HCT116 (cell line): Measurements from ENCODE around the gene GNAS-AS1. TPM values are rescaled to one million over a fixed set of nuclear protein-coding genes. Genes with fewer than 3 reads are reported as not detected.

ENCODE experiments used
- ATAC-seq: fragments of 200-7000 bp; cut with Tn5 transposase; 2 replicates; pipeline ENCODE4 v1.9.1; 2020; ENCODE audit warnings: mild to moderate bottlenecking, moderate library complexity
- BruUV-seq: library from RNA; stranded (reverse); fragments of 400-500 nt; replicated peaks from 2 replicates; lab custom pipeline; 2021; lab: Mats Ljungman, UMichigan
- CTCF ChIA-PET: fragments of 300-600 bp; sonication (Branson Sonifier 250); formaldehyde crosslinking; loops from one replicate; lab custom pipeline; 2021; ENCODE audit warnings: antibody characterized with exemption; lab: Charles Lee
- POLR2A ChIA-PET: fragments of 300-600, 350-600 bp; sonication (Branson Sonifier 250); formaldehyde crosslinking; loops from one replicate; lab custom pipeline; 2021; ENCODE audit warnings: antibody characterized with exemption; lab: Charles Lee
- RAD21 ChIA-PET, 2 experiments: fragments of 300-600 bp; sonication (Branson Sonifier 250); formaldehyde crosslinking; loops; one replicate each; lab custom pipeline; 2023; ENCODE audit warnings: low total read pairs in 2 of 2; ENCODE audit not compliant: uncharacterized antibody in 2 of 2, unreplicated experiment in 2 of 2, low non-redundant PET in 1 of 2; lab: Charles Lee
- DNase-seq: peaks from one replicate; pipeline ENCODE4 v3.0.0-alpha.2; 2010; ENCODE audit warnings: low read depth, low spot score
- H2AFZ ChIP-seq: fragments of 200-600 bp; shearing (Covaris generic), sonication (generic); 2 replicates; pipeline ENCODE4 v1.6.1; 2017; ENCODE audit warnings: low read depth, mixed run types, mixed read lengths, antibody characterized with exemption, low read length; ENCODE audit not compliant: poor library complexity, severe bottlenecking
- H3K27ac ChIP-seq: 2 replicates; pipeline ENCODE4 v1.5.1; 2012; ENCODE audit warnings: low read depth, low read length
- H3K27me3 ChIP-seq: fragments of 200-600 bp; sonication (generic); 2 replicates; pipeline ENCODE4 v1.6.1; 2016; ENCODE audit warnings: mixed run types, low read length, mixed read lengths; ENCODE audit not compliant: insufficient read depth
- H3K36me3 ChIP-seq, 2 experiments: fragments of 200-500 bp in 1 of 2; fragments of 200-600 bp in 1 of 2; sonication (Bioruptor generic) in 1 of 2; sonication (generic) in 1 of 2; 2 replicates each; pipeline versions ENCODE4 v1.5.1 to v1.6.1; 2014 to 2016; ENCODE audit warnings: low read length in 2 of 2, inconsistent platforms in 1 of 2, mixed read lengths in 1 of 2, mixed run types in 1 of 2; ENCODE audit not compliant: insufficient read depth in 2 of 2, control insufficient read depth in 1 of 2
- H3K4me1 ChIP-seq, 2 experiments: fragments of 200-600 bp in 1 of 2; sonication (generic) in 1 of 2; 2 replicates each; pipeline versions ENCODE4 v1.5.1 to v1.6.1; 2012 to 2017; ENCODE audit warnings: low read length in 2 of 2, inconsistent platforms in 1 of 2, mild to moderate bottlenecking in 1 of 2, mixed read lengths in 1 of 2, mixed run types in 1 of 2, moderate library complexity in 1 of 2; ENCODE audit not compliant: insufficient read depth in 2 of 2, control insufficient read depth in 1 of 2
- H3K4me2 ChIP-seq: fragments of 200-600 bp; sonication (generic); 2 replicates; pipeline ENCODE4 v1.6.1; 2017; ENCODE audit warnings: mixed run types, low read length, mixed read lengths
- H3K4me3 ChIP-seq, 2 experiments: fragments of 200-600 bp in 1 of 2; sonication (generic) in 1 of 2; replicated peaks in 1 of 2; 2 replicates each; pipeline ENCODE4 v1.5.1; 2011 to 2016; ENCODE audit warnings: low read length in 2 of 2, control low read depth in 1 of 2, low read depth in 1 of 2, mild to moderate bottlenecking in 1 of 2, mixed read lengths in 1 of 2, mixed run types in 1 of 2
- H3K79me2 ChIP-seq: fragments of 200-600 bp; sonication (generic); 2 replicates; pipeline ENCODE4 v1.6.1; 2017; ENCODE audit warnings: mild to moderate bottlenecking, mixed run types, low read length, moderate library complexity, mixed read lengths; ENCODE audit not compliant: insufficient read depth
- H3K9ac ChIP-seq: fragments of 200-600 bp; sonication (generic); 2 replicates; pipeline ENCODE4 v1.6.1; 2016; ENCODE audit warnings: low read length, mixed read lengths
- H3K9me2 ChIP-seq: fragments of 200-600 bp; sonication (generic), shearing (Covaris generic); 2 replicates; pipeline ENCODE4 v1.6.1; 2017; ENCODE audit warnings: mixed run types, mild to moderate bottlenecking, moderate library complexity; ENCODE audit not compliant: insufficient read depth
- H3K9me3 ChIP-seq, 2 experiments: fragments of 200-500 bp in 1 of 2; fragments of 200-600 bp in 1 of 2; sonication (Bioruptor generic) in 1 of 2; sonication (generic) in 1 of 2; 2 replicates each; pipeline ENCODE4 v1.6.1; 2014 to 2017; ENCODE audit warnings: low read length in 2 of 2, mixed read lengths in 2 of 2, inconsistent platforms in 1 of 2, low read depth in 1 of 2, mild to moderate bottlenecking in 1 of 2, mixed run types in 1 of 2, moderate library complexity in 1 of 2; ENCODE audit not compliant: control insufficient read depth in 1 of 2, insufficient read depth in 1 of 2
- H4K20me1 ChIP-seq: fragments of 200-600 bp; sonication (generic), shearing (Covaris generic); 2 replicates; pipeline ENCODE4 v1.6.1; 2017; ENCODE audit warnings: mixed run types, mild to moderate bottlenecking, moderate library complexity; ENCODE audit not compliant: insufficient read depth
- CBX3 ChIP-seq: IDR thresholded peaks from 2 replicates; pipeline ENCODE4 v1.6.1; 2012; ENCODE audit warnings: low read depth
- CEBPB ChIP-seq: IDR thresholded peaks from 2 replicates; pipeline ENCODE4 v1.6.1; 2012; ENCODE audit warnings: low read depth
- EGR1 ChIP-seq: IDR thresholded peaks from 2 replicates; pipeline ENCODE4 v1.6.1; 2012; ENCODE audit warnings: low read depth
- ELF1 ChIP-seq: IDR thresholded peaks from 2 replicates; pipeline ENCODE4 v1.6.1; 2012; ENCODE audit warnings: low read depth, borderline replicate concordance
- EZH2 ChIP-seq: fragments of 200-600 bp; sonication (generic); IDR thresholded peaks from 2 replicates; pipeline ENCODE4 v1.6.1; 2017; ENCODE audit warnings: antibody characterized with exemption, mixed run types
- EZH2phosphoT487 ChIP-seq: fragments of 200-600 bp; IDR thresholded peaks from 2 replicates; pipeline ENCODE4 v1.6.1; 2018; ENCODE audit warnings: antibody characterized with exemption, borderline replicate concordance
- FOSL1 ChIP-seq: IDR thresholded peaks from 2 replicates; pipeline ENCODE4 v1.6.1; 2012; ENCODE audit warnings: low read depth
- JUND ChIP-seq: IDR thresholded peaks from 2 replicates; pipeline ENCODE4 v1.6.1; 2012
- MAX ChIP-seq: IDR thresholded peaks from 2 replicates; pipeline ENCODE4 v1.6.1; 2012
- POLR2A ChIP-seq: IDR thresholded peaks from 2 replicates; pipeline ENCODE4 v1.7.0; 2011; ENCODE audit warnings: borderline replicate concordance; ENCODE audit not compliant: insufficient read depth, insufficient read length; ENCODE audit errors: extremely low read depth
- SIN3A ChIP-seq: IDR thresholded peaks from 2 replicates; pipeline ENCODE4 v1.6.1; 2012; ENCODE audit warnings: low read depth
- SP1 ChIP-seq: IDR thresholded peaks from 2 replicates; pipeline ENCODE4 v1.6.1; 2012; ENCODE audit warnings: low read depth
- TCF7L2 ChIP-seq: IDR thresholded peaks from 2 replicates; pipeline ENCODE4 v1.7.0; 2011; ENCODE audit warnings: borderline replicate concordance, inconsistent platforms; ENCODE audit not compliant: insufficient read depth, insufficient read length; ENCODE audit errors: extremely low read depth
- YY1 ChIP-seq: IDR thresholded peaks from 2 replicates; pipeline ENCODE4 v1.6.1; 2011; ENCODE audit warnings: low read length, low read depth, moderate library complexity, mild to moderate bottlenecking; ENCODE audit not compliant: insufficient replicate concordance; ENCODE audit errors: extremely low read depth
- ZNF274 ChIP-seq: fragments of 200-500 bp; sonication (Bioruptor generic); IDR thresholded peaks from 2 replicates; pipeline ENCODE4 v1.6.1; 2014; ENCODE audit warnings: mild to moderate bottlenecking, low read depth, low read length, inconsistent platforms
- intact Hi-C: fragments of 100-400 bp; cut with micrococcal nuclease; formaldehyde crosslinking; loops from 2 replicates; pipeline ENCODE4 v1.10.0; 2022
- total RNA-seq: library from RNA; stranded (reverse); gene quantifications from one replicate; pipeline ENCODE4 v1.2.1, GENCODE V29; 2021; ENCODE audit not compliant: unreplicated experiment
- TF ChIP-seq, protein P1 (sequence below), 3 experiments: fragments of 200-600 bp in 1 of 3; sonication (generic) in 1 of 3; IDR thresholded peaks in 2 of 3; conservative IDR thresholded peaks in 1 of 3; 2 replicates each; pipeline ENCODE4 v1.5.1; 2012 to 2017; ENCODE audit warnings: low read depth in 2 of 3, low read length in 2 of 3, antibody characterized with exemption in 1 of 3, borderline replicate concordance in 1 of 3, control low read depth in 1 of 3, mild to moderate bottlenecking in 1 of 3, mixed read lengths in 1 of 3, mixed run types in 1 of 3, moderate library complexity in 1 of 3; ENCODE audit not compliant: insufficient read depth in 1 of 3

The GNAS-AS1 gene
- total RNA-seq, 1 experiment from 2014 or later = not detected

DNA sequence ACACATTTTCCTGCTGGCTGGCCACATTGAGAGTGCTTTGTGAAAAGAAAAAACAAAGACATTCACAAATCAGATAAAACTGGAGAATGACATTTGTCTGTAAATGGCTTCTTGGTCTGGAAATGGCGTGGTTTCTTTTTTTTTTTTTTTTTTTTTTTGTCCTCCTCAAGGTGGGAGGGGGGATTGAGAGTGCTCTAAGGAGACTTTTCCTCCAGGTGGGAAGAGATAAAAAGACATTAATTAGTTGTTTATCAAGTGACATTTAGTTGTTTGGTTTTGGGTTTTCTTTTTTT is 42.2 kb upstream of the GNAS-AS1 start:
- intact Hi-C loops = loop anchor here (10.0 kb wide), 1 partner anchor 142 kb away; the partner anchor contains the start of gene ATP5F1E
- no TSS peak for BruUV-seq
- no peak for DNase-seq
- peaks cover 12% of the 10 kb centered on the region; the same call in 1 of the 2 replicates for H4K20me1 ChIP-seq
- H2AFZ ChIP-seq = no peak overlapping the region
- H3K36me3 ChIP-seq = peaks cover 9 to 17% of the 10 kb centered on the region in 2 experiments; a peak in 2 of 4 replicates
- H3K9me2 ChIP-seq = no peaks in the 10 kb centered on the region
- H3K4me3 ChIP-seq = peak overlapping the region; percentile 67 to 85
- no peaks in the 10 kb centered on the region for H3K9me3 ChIP-seq
- H3K4me2 ChIP-seq = peak overlapping the region; percentile 89
- H3K4me1 ChIP-seq = peaks cover 14 to 21% of the 10 kb centered on the region in 2 experiments
- RAD21 ChIA-PET = no interaction called here
- no peaks in the 10 kb centered on the region for H3K27me3 ChIP-seq
- peak overlapping the region; percentile 93 for H3K9ac ChIP-seq
- POLR2A ChIA-PET = no interaction called here
- CTCF ChIA-PET = no interaction called here
- peaks cover 70% of the 10 kb centered on the region for H3K79me2 ChIP-seq
- ATAC-seq = no peak
- H3K27ac ChIP-seq = peak overlapping the region; percentile 85; the same call in 1 of the 2 replicates
- TF ChIP-seq EZH2 = no peak
- TF ChIP-seq SP1 = no peak
- TF ChIP-seq CBX3 = no peak
- no peak for TF ChIP-seq FOSL1
- no peak for TF ChIP-seq EZH2phosphoT487
- no peak for TF ChIP-seq YY1
- TF ChIP-seq JUND = no peak
- TF ChIP-seq CEBPB = no peak
- TF ChIP-seq ELF1 = no peak
- TF ChIP-seq SIN3A = no peak
- no peak for TF ChIP-seq EGR1
- TF ChIP-seq POLR2A = no peak
- no peak for TF ChIP-seq ZNF274
- TF ChIP-seq, protein P1, sequence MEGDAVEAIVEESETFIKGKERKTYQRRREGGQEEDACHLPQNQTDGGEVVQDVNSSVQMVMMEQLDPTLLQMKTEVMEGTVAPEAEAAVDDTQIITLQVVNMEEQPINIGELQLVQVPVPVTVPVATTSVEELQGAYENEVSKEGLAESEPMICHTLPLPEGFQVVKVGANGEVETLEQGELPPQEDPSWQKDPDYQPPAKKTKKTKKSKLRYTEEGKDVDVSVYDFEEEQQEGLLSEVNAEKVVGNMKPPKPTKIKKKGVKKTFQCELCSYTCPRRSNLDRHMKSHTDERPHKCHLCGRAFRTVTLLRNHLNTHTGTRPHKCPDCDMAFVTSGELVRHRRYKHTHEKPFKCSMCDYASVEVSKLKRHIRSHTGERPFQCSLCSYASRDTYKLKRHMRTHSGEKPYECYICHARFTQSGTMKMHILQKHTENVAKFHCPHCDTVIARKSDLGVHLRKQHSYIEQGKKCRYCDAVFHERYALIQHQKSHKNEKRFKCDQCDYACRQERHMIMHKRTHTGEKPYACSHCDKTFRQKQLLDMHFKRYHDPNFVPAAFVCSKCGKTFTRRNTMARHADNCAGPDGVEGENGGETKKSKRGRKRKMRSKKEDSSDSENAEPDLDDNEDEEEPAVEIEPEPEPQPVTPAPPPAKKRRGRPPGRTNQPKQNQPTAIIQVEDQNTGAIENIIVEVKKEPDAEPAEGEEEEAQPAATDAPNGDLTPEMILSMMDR (IDR thresholded peaks at IDR 0.05 in 2 of 3, conservative IDR thresholded peaks at IDR 0.05 in 1 of 3; ENCODE audit: borderline replicate concordance in 1 of 3, insufficient read depth in 1 of 3, low read depth in 2 of 3, low read length in 2 of 3) = no peak
- no peak for TF ChIP-seq TCF7L2
- no peak; the same call in 1 of the 2 replicates for TF ChIP-seq MAX
